ENCODE results near the gene CNGB1. TPM values are rescaled to one million over a fixed set of nuclear protein-coding genes. Genes with fewer than 3 reads are reported as not detected.
"Not testable (repeated sequence)": the region's sequence is repeated elsewhere in the genome, so short reads cannot be mapped to it uniquely, and the experiment has no call there.

The CNGB1 gene
- total RNA-seq, 1 donor from 2014 or later = not detected

GRCh38 chr16:57888128-57888527, 82.8 kb downstream of the CNGB1 start:
- intact Hi-C loops (cut with DNase I) = no loop called here
- DNase-seq (no peak), ATAC-seq (ENCODE audit: poor library complexity) (no peak)

- ATAC-seq (ENCODE audit: poor library complexity) (no peak), DNase-seq (no peak)
- intact Hi-C loops (cut with DNase I) = no loop called here
Observed at GRCh38 chr16:57887711-57888110, 83.2 kb downstream of the CNGB1 start.

- no peak for DNase-seq
- ATAC-seq (ENCODE audit: poor library complexity) = no peak
- intact Hi-C loops (cut with DNase I) = no loop called here
Observed at GRCh38 chr16:57886427-57886826, 84.5 kb downstream of the CNGB1 start.

DNA sequence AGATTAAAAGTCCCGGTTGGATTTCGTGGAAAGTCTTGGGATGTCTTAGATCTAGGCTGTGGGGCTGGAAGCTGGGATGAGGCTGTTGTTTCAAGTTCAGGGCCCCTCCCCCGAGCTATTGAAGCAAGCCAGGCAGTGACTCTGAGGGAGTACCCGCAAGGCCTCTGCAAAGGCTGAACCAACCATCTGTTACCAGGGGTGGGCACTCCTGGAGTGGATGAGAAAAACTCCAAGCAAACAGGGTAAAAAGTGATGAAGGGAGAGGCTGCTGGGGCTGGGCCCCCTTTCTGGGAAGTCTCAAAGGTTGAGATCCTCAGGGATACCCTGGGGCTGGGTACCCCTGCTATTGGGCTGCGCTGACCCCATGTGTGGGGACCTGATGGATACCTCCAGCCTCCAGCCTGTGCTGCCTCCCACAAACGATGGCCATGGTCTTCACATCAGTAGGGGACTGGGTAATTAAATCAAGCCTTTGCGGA, 86.2 kb downstream of the CNGB1 start:
- intact Hi-C loops (cut with DNase I) = no loop called here
- no peak for DNase-seq
- ATAC-seq (ENCODE audit: poor library complexity) = no peak

DNA sequence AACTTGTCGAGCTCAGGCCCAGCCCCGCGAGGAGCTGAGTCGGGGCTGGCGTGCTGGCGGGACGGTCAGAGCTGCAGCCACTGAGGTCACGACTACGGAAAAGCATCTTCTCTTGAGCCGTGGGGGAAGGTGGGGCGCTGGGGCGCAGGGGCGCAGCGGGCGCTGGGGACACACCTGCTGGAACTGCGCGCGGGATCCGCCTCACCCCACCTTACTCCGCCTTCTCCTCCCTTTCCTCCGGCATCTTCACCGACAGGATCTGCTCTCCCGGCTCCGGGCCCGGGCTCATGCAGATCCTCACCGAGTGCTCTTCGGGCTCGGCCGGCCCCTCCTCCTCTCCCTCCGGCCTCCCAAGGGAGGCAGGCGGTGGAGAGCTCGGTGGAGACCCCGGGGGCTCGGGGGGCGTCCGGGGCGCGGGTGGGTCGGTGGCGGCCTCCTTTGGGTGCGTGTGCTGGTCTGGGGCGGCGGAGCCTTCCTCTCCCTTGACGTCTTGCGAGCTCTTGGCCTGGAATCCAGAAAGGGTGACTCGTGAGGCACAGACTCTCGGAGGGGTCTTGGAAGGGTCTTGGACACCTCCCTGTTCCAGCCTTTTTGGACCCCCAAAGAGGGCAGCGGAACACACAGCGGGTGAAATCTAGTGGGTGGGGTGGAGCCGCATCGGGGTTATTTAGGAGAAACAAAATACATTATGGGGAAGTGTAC, 86.8 kb downstream of the CNGB1 start:
- no peak for DNase-seq
- ATAC-seq (ENCODE audit: poor library complexity) = no peak
- intact Hi-C loops (cut with DNase I) = no loop called here

GRCh38 chr16:57883480-57883879, 87.4 kb downstream of the CNGB1 start:
- intact Hi-C loops (cut with DNase I) = no loop called here

DNA sequence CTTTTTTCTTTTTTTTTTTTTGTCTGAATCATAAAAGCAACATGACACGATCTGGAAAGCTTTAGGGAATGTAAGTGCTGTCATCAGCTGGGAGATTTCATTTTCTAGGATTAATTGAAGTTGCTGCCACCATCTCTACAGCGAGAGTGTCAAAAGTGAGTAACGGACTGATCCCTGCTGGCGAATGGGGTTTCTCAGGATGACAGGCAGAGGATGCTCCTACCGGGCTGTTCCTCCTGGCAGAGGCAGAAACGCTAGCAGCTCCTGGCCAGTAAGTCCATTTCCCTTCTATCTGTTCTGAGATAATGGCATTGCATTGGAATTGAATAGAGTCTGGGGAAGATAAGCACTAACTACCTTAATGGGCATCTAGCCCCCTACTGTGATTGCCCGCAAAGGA, 88.1 kb downstream of the CNGB1 start:
- DNase-seq = no peak
- intact Hi-C loops (cut with DNase I) = no loop called here
- no peak for ATAC-seq (ENCODE audit: poor library complexity)

More at GRCh38 chr16:57883480-57883879, 87.4 kb downstream of the CNGB1 start:
- ATAC-seq (ENCODE audit: poor library complexity) (no peak), DNase-seq (no peak)

DNA sequence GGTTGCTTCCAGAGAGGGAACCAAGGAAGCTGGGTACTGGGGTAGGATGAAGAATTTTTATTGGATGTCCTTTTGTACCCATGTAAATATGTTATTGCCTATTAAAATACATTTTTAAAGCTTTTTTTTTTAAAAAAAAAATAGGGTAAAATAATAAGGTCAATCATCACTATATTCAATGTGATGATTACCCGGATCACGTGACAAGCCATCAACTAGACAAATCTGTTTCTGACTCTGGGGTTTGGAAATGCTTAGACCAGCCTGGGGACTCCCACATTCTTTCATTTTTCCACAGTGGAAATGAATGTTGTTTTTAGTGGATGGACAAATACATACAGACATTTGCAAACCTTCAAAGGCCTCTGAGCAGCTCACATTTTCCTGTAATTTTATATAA, 88.7 kb downstream of the CNGB1 start:
- intact Hi-C loops (cut with DNase I) = no loop called here
- no peak for DNase-seq
- no peak for ATAC-seq (ENCODE audit: poor library complexity)

DNA sequence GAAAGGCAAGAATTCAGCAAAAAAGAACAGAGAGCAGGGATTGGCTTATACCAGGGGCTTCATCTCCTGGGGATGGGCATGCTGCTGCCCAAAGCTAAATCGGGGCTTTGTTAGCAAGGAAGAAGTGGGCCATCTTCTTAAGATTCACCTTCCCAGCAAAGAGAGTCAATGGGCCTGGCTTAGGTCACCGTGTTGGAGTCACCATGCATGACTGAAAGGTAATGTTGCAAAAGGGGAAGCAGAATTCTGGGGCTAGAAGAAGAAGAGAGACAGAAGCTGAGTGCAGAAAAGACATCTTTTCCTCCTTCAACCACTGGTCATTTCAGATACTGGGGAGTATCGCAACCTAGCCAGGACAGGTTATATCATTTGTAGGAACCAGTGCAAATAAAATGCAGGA, 92.3 kb downstream of the CNGB1 start:
- no peak for DNase-seq
- no peak for ATAC-seq (ENCODE audit: poor library complexity)
- intact Hi-C loops (cut with DNase I) = no loop called here

DNA sequence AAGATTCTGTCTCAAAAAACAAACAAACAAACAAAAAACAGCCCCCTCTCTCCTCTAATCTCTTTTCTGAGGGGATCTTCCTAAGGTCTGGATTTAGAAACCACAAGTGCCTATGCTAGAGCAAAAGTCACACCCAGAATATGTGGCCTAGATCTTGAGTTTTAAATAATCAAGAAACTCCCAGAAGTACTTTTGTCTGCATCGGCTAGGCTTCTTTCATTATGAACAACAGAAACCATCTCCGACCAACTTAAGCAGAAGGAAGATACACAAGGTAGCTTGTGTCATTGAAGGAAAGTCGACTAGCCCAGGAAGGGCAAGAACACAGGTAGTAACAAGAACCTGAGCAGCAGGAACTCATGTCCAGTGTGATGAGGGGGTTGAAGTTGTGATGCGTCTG, 94.7 kb downstream of the CNGB1 start:
- DNase-seq (no peak), ATAC-seq (ENCODE audit: poor library complexity) (no peak)
- intact Hi-C loops (cut with DNase I) = no loop called here

- no peak for ATAC-seq (ENCODE audit: poor library complexity)
- no peak for DNase-seq
- intact Hi-C loops (cut with DNase I) = no loop called here
Observed at GRCh38 chr16:57875347-57875746, 95.6 kb downstream of the CNGB1 start.

GRCh38 chr16:57873218-57873617, 97.7 kb downstream of the CNGB1 start:
- ATAC-seq (ENCODE audit: poor library complexity) = no peak
- no peak for DNase-seq
- intact Hi-C loops (cut with DNase I) = no loop called here

GRCh38 chr16:57872764-57873163, 98.2 kb downstream of the CNGB1 start:
- intact Hi-C loops (cut with DNase I); ATAC-seq (ENCODE audit: poor library complexity); DNase-seq: not testable (repeated sequence)

- DNase-seq (no peak), ATAC-seq (ENCODE audit: poor library complexity) (no peak)
- intact Hi-C loops (cut with DNase I) = no loop called here
Observed at GRCh38 chr16:57871456-57871855, 99.5 kb downstream of the CNGB1 start.

DNA sequence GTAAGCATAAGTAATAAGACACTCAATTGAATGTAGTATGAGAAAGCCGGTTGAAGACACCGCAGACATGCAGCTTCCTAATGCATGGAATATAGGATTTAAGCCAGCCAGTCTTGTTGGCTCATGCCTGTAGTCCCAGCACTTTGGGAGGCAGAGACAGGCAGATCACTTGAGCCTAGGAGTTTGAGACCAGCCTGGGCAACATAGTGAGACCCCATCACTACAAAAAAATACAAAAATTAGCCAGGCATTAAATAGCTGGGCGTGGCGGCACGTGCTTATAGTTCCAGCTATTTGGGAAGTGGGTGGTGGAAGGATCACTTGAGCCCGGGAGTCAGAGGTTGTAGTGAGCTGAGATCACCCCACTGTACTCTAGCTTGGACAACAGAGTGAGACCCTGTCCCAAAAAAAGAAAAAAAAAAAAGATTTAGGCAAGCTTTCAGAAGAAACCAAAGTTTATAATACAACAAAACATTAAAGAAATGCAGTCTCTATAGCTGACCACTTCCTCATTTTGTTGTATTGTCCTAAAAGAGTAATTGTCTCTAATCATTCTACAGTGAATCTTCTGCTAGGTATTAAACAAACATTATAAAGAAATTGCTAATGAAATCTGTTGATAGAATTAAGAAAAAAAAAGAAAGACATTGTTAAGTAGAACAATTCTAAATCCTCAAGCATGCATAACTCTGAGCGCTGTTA, 100.0 kb downstream of the CNGB1 start:
- intact Hi-C loops (cut with DNase I) = no loop called here
- no peak for ATAC-seq (ENCODE audit: poor library complexity)
- no peak for DNase-seq

DNA sequence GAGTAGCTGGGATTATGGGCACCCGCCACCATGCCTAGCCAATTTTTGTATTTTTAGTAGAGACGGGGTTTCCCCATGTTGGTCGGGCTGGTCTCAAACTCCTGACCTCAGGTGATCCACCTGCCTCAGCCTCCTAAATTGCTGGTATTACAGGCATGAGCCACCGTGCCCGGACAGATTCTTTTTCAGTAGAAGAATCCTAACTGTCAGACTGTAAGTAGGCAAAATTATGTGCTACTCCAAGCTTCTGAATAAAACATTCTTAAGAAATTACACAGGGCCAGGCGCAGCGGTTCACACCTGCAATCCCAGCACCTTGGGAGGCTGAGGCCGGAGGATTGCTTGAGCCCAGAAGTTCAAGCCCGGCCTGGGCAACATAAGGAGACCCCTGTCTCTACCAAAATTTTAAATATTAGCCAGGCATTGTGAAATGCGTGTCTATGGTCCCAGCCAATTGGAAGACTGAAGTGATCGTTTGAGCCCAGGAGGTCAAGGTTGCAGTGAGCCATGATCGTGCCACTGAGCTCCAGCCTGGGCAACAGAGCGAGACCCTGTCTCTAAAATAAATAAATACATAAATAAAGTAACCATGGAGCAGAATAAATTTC, 101.9 kb downstream of the CNGB1 start:
- intact Hi-C loops (cut with DNase I) = no loop called here
- ATAC-seq (ENCODE audit: poor library complexity) (no peak), DNase-seq (no peak)

DNA sequence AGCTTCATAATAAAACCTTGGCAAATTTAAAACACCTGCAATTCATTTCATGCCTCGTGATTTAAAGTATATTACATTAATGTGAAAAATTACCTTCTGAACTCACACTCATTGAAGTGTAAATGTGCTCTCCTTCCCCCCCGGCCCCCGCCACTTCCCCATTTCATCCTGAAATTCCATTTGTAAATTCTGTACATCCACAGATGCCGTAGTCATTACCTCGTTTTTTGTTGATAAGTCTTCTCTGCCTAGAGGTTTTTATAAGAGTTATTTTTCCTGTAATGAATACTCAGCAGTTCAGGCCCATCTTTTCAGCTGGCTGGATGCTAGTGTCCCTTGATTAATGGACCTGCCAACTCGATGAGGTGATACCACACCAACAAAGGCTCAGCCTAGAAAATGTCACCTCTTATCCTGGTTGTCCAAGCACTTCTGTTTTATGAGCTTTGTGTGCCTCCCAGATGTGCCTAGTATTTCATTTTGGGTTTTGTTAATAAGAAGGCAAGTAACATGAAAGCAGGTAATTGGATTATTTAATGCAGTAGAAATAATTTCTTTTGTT, 103.8 kb downstream of the CNGB1 start:
- intact Hi-C loops (cut with DNase I) = no loop called here
- no peak for DNase-seq
- ATAC-seq (ENCODE audit: poor library complexity) = no peak

- ATAC-seq (ENCODE audit: poor library complexity) (no peak), DNase-seq (no peak)
- intact Hi-C loops (cut with DNase I) = no loop called here
Observed at GRCh38 chr16:57866529-57866918, 104.4 kb downstream of the CNGB1 start.

DNA sequence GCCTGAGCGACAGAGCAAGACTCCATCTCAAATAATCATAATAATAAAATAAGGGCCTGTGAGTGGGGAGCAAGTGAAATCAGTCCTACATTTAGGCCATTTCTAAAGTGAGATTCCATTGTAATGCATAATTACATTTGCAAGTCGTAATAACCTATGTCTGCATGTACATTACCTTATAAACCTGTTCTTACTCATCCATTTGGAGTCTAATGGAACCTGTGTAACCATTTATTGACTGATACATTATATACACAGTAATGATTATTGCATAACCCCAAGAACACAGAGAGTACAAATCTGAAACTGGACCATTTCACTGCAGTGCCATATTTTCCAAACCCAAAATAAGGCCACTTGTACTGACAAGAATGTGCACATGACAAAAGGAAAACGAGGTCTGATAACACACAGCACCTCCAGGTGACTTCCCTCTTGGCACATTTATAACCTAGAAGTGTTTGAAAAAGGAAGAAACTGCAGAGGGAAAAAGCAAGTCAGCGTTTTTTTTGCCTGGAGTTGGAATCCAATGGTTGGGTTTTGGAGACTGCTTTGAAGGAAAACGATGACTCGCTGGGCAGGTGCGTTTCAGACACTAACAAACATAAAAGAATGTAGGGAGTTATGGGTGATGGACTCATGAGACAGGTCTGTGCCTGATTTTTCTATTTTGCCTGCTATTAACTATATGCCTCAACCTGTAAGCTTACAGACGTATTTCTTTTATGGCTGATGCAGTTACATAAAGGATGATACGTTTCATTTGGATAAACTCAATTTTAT, 105.0 kb downstream of the CNGB1 start:
- ATAC-seq (ENCODE audit: poor library complexity) = no peak
- intact Hi-C loops (cut with DNase I) = no loop called here
- DNase-seq = no peak

Measured in Right ventricle myocardium superior (tissue), 1 donor.